Activated CD8-positive, alpha-beta memory T cell treated with anti-CD3 and anti-CD28 coated beads for 36 hours (primary cell): ENCODE measurements around the gene FBP1. TPM values are rescaled to one million over a fixed set of nuclear protein-coding genes. Genes with fewer than 3 reads are reported as not detected.

Source experiments
- CTCF ChIA-PET: fragments of 350-600 bp; sonication (Branson Sonifier 250); formaldehyde crosslinking; loops from one replicate; lab custom pipeline; 2021; ENCODE audit warnings: antibody characterized with exemption; lab: Charles Lee
- POLR2A ChIA-PET: fragments of 350-600 bp; sonication (Branson Sonifier 250); formaldehyde crosslinking; loops from one replicate; lab custom pipeline; 2021; ENCODE audit warnings: antibody characterized with exemption; lab: Charles Lee
- total RNA-seq, 2 experiments: library from RNA; stranded (reverse); gene quantifications; one replicate each; pipeline ENCODE4 v1.2.3, GENCODE V29; 2021

The FBP1 gene
- under 1 TPM; 0.13 to 0.46 TPM for total RNA-seq

DNA sequence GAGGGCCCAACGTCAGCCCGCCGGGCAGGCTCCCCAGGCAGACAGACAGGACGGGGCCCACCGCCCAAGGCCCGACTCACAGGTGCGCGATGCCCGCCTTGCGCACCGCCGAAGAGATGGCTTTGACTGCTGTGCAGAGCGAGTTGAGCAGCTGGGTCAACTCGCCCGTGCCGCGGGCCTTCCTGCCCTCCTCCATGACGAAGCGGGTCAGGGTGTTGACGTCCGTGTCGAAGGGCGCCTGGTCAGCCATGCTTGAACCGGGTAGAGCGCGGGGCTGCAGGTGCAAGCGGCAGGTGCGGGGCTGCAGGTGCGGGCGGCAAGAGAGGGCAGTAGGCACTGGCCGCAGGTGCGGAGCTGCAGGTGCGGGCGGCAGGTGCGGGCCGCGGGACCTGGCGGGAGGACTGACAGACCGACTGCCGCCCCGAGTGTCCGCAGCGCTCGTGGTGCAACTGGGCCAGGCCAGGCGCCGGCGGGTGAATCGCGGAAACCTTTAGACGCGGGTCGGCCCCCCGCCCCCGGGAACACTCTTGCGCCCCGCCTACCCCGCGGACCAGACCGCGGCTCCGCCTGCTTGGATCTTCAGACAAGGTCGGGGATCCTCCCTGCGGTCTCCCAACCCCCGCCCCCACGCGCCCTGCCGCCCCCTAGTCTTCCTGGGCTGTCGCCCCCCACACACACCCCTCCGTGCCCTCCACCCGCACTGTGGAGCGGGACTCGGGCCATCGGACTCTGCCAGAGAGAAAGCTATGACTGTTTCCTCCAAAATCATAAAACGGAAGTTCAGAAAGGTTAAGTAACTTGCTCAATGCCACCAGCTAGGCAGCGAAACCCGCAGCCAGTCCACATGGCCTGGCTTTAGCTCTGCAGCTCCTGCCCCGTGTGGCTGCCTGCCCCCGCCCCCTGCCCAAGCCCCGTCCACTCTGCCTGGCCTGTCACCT, at the start of gene FBP1:
Gene FBP1, minus strand, starts transcription at position 458 of the 938 bp plus-strand sequence. Its CDS starts 208 bp downstream, at position 250.
- POLR2A ChIA-PET: no interaction called here
- CTCF ChIA-PET: interaction anchor here (1.0 kb wide), 1 partner anchor 9 kb away, joined by 3 read pairs; no protein-coding TSS in a partner anchor

DNA sequence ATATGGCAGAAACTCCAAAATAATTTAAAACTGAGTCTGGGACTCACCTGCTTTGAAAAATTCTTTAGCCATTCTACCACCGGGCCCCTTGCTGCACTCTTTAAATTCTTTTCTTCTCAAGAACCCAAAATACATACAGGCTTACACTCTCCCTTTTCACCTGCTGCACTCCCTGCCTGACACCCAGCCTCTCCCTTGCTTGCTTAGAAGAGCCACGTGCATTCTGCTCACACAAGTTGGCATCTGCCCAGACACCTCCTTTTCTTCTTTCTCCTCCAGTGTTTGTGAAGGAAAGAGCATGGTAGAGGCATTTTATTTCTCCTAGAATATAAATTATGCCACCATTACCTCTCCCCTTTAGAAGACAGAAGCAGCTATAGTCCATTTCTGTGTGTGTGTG, 48.1 kb upstream of the FBP1 start:
- ChIA-PET POLR2A (no interaction called here), CTCF (no interaction called here)

- POLR2A ChIA-PET: no interaction called here
- CTCF ChIA-PET: no interaction called here
These were observed 46.0 kb upstream of the FBP1 start for GRCh38 chr9:94685359-94685758.

DNA sequence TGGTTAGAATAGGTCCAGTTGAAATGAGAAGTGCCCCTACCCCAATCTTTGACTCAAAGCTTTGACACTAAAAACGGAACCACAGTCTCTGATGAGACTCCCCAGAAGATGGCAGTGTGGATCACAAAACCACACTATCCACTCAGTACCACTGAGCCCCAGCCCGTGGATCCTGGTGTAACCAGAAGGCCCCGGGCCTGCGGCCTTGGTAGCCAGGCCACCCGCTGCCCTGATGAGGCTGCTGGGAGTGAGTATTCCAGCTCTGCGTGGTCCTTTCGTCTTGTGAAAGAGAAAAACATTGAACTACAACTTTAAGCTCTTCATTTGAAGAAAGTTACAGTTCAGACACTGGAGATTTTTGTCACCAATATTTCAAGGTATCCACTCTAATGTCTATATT, 42.2 kb upstream of the FBP1 start:
- POLR2A ChIA-PET: interaction anchor here (1.0 kb wide), 1 partner anchor 44 kb away, joined by 3 read pairs; no protein-coding TSS in a partner anchor
- CTCF ChIA-PET: interaction anchor here (0.6 to 3.5 kb wide), 18 partner anchors 9 to 1620 kb away, joined by 3 to 21 read pairs (median 4); no protein-coding TSS in a partner anchor

DNA sequence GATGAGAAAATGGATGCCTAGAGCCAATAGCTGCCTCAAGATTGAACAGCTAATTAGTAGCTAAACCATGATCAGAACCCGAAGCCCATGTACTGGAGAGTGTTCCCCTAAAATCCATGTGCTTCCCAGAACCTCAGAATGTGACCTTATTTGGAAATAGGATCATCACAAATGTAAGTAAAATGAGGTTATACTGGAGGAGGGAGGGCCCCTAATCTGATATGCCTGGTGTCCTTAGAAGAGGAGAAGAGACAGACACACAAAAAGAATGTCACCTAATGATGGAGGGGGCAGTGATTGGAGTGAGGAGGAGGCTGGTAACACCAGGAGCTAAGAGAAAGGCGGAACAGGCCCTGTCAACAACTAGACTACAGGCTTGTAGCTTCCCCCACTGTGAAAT, 41.3 kb upstream of the FBP1 start:
- ChIA-PET CTCF (interaction anchor here (0.6 to 3.5 kb wide), 8 partner anchors 9 to 503 kb away, joined by 3 to 21 read pairs (median 5); no protein-coding TSS in a partner anchor), POLR2A (interaction anchor here (1.0 kb wide), 1 partner anchor 45 kb away, joined by 3 read pairs; no protein-coding TSS in a partner anchor)

- ChIA-PET POLR2A (no interaction called here), CTCF (interaction anchor here (1.1 to 3.5 kb wide), 3 partner anchors 100 to 451 kb away, joined by 3 to 21 read pairs (median 15); no protein-coding TSS in a partner anchor)
These were observed 40.7 kb upstream of the FBP1 start for GRCh38 chr9:94680020-94680419.

GRCh38 chr9:94679587-94679986, 40.3 kb upstream of the FBP1 start:
- ChIA-PET POLR2A (no interaction called here), CTCF (interaction anchor here (1.1 to 2.9 kb wide), 2 partner anchors 101 to 451 kb away, joined by 3 to 21 read pairs; no protein-coding TSS in a partner anchor)

GRCh38 chr9:94677929-94678328, 38.6 kb upstream of the FBP1 start:
- POLR2A ChIA-PET: no interaction called here
- CTCF ChIA-PET: no interaction called here

GRCh38 chr9:94676446-94677131, 37.3 kb upstream of the FBP1 start:
- ChIA-PET CTCF (interaction anchor here (0.8 kb wide), 1 partner anchor 455 kb away, joined by 3 read pairs; no protein-coding TSS in a partner anchor), POLR2A (no interaction called here)

GRCh38 chr9:94675008-94675881, 35.9 kb upstream of the FBP1 start:
- POLR2A ChIA-PET: no interaction called here
- CTCF ChIA-PET: no interaction called here

DNA sequence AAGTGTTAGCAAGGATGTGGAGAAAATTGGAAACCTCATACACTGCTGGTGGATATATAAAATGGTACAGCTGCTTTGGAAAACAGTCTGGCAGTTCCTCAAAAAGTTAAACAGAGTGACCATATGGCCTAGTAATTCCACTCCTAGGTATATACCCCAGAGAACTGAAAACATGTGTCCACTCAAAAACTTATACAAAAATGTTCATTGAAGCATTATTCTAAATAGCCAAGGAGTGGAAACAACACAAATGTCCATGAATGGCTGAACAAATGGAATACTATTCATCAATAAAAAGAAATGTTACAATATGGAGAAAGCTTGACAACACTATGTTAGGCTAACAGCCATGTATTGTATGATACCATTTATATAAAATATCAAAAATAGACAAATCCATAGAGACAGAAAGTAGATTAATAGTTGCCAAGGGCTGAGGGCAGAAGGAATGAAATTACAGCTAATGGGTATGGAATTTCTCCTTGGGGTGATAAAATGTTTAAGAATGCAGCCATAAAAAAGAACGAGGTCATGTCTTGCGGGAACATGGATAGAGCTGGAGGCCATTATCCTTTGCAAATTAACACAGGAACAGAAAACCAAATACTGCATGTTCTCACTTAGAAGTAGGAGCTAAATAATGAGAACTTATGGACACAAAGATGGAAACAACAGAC, 33.6 kb upstream of the FBP1 start:
- POLR2A ChIA-PET: no interaction called here
- CTCF ChIA-PET: interaction anchor here (0.7 kb wide), 1 partner anchor 458 kb away, joined by 3 read pairs; no protein-coding TSS in a partner anchor

GRCh38 chr9:94668928-94669729, 29.8 kb upstream of the FBP1 start:
- ChIA-PET POLR2A (interaction anchor here (0.7 kb wide), 1 partner anchor 526 kb away, joined by 5 read pairs; no protein-coding TSS in a partner anchor), CTCF (interaction anchor here (0.7 to 1.8 kb wide), 10 partner anchors 11 to 615 kb away, joined by 3 to 7 read pairs (median 3); no protein-coding TSS in a partner anchor)

DNA sequence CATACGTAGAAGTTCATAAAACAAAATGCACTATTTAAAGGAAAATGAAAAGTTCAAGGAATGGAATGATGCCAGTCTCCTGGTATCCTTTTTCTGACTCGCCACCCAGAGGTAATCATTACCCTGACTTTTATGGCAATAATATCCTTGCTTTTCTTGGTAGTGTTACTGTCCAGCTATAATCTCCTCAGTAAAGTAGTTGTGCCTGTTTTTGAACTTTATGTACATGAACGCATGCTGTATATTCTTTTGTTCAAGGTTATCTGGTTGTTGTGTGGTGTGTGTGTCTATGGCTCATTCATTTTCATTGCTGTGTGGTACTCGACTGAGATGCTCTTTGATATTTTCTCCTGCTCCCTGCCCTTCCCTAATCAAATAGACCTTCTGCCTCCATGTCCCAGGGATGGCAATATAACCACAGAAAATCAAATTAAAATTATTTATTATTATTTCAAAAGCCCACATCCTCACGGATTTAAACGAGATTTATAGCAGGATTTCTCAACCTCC, 29.2 kb upstream of the FBP1 start:
- POLR2A ChIA-PET: no interaction called here

GRCh38 chr9:94666364-94667099, 27.2 kb upstream of the FBP1 start:
- CTCF ChIA-PET: no interaction called here
- POLR2A ChIA-PET: no interaction called here

More for the DNA sequence above, 29.2 kb upstream of the FBP1 start:
- CTCF ChIA-PET: interaction anchor here (0.8 to 1.8 kb wide), 6 partner anchors 10 to 463 kb away, joined by 3 to 7 read pairs (median 4); no protein-coding TSS in a partner anchor

- ChIA-PET POLR2A (no interaction called here), CTCF (no interaction called here)
These were observed 26.3 kb upstream of the FBP1 start for GRCh38 chr9:94665613-94666012.

- CTCF ChIA-PET: interaction anchor here (0.6 to 0.7 kb wide), 2 partner anchors 22 to 1709 kb away, joined by 3 to 5 read pairs; no protein-coding TSS in a partner anchor
- POLR2A ChIA-PET: no interaction called here
These were observed 25.5 kb upstream of the FBP1 start for GRCh38 chr9:94664801-94665200.
